GM18907 (cell line): ENCODE results near the gene GPR35.

ENCODE experiments used
- ATAC-seq: cut with Tn5 transposase; IDR thresholded peaks from one replicate; pipeline ENCODE4 v1.9.1; 2021; ENCODE audit warnings: mild to moderate bottlenecking, moderate library complexity; ENCODE audit not compliant: unreplicated experiment

Gene GPR35

GRCh38 chr2:240622531-240623235, 2.6 kb upstream of the GPR35 start:
- no peak for ATAC-seq

- no peak for ATAC-seq
Measured at GRCh38 chr2:240623531-240624010, 1.7 kb upstream of the GPR35 start.

GRCh38 chr2:240624011-240624949, 1.0 kb upstream of the GPR35 start:
- ATAC-seq = no peak

DNA sequence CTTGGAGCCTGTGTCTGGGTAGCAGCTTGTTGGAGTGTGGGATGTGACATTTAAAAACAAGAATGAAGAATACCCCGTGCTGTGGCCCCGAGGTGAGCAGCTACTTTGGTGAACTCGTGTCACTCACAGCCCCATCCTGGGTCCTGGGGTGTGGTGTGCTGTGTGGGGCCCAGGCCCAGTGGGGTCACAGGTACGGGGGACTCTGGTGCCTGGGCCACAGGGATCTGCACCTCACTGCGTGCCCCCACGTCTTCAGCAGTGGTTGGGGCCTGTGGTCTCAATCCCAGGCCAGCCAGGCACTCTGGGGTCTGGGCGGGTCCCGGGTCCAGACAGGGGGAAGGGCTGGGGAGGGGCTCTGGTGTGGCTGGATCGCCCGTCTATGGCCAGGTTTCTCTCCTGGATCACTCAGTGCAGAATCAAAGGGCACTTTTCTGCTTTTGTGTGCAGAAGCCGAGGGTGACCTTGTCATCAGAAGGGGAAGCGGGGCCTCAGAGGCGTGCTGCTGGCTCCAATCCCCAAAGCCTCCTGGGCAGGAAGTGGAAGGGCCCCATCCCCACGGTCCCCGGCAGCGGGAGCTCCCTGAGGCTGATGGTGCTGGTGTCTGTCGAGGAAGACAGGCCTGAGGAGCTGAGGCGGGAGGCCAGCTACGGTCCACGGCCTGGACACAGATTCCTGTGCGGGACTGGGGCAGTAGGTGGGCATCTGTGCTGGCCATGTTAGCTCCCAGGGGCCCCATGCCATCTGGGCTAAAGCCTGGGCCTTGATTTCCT, 1.4 kb downstream of the GPR35 start:
- ATAC-seq = no peak

GRCh38 chr2:240627736-240628506, 2.6 kb downstream of the GPR35 start:
- ATAC-seq = no peak

DNA sequence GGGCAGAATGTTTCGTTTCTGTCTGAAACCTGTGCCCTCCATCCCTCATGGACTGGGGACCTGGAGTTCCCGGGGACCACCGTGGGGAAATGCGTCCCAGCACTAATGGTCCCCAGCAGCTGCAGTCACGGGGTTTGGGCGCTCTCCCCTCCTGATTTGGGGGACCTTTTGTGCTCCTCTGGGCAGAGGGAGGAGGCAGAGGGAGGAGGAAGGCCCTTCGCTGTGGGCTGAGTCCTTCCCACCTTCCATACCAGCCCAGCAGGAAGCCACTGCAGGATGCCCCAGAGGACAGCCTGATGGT, 3.2 kb downstream of the GPR35 start:
- no peak for ATAC-seq

DNA sequence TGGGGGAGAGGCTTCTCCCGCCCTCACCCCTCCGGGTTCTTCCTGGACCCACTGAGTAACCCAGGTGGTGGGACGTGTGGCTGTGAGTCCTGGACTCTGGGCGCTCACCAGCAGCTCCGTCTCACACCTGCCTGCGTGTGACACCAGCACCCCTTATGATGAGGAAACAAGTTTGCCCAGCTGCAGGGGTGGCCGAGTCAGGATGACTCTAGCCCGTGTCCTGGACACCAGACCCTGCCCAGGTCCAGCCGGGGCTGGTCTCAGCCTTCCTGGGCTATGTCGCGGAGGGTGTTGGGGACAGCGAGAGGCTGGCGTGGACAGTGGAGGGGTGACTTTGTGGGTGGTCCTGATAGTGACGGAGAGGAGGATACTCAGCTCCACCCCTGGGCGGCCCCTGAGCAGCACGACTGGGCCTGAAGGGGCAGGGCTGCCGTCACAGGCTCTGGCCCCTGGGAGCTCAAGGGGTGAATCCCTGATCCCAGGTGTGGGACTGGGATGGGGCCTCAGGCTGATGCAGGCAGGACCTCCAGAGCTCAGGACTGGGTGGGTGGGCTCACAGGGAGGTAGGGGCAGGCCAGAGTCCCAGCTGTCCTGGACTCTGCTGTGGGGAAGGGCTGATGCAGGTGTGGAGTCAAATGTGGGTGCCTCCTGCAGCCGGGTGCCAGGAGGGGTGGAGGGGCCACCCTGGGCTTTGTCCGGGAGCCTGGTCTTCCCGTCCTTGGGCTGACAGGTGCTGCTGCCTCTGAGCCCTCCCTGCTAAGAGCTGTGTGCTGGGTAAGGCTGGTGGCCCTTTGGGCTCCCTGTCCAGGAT, 3.7 kb downstream of the GPR35 start:
- ATAC-seq = no peak

DNA sequence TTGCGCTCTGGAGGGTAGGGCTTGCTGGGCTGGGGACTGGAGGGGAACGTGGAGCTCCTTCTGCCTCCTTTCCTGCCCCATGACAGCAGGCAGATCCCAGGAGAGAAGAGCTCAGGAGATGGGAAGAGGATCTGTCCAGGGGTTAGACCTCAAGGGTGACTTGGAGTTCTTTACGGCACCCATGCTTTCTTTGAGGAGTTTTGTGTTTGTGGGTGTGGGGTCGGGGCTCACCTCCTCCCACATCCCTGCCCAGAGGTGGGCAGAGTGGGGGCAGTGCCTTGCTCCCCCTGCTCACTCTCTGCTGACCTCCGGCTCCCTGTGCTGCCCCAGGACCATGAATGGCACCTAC, 4.3 kb downstream of the GPR35 start:
- ATAC-seq = no peak

DNA sequence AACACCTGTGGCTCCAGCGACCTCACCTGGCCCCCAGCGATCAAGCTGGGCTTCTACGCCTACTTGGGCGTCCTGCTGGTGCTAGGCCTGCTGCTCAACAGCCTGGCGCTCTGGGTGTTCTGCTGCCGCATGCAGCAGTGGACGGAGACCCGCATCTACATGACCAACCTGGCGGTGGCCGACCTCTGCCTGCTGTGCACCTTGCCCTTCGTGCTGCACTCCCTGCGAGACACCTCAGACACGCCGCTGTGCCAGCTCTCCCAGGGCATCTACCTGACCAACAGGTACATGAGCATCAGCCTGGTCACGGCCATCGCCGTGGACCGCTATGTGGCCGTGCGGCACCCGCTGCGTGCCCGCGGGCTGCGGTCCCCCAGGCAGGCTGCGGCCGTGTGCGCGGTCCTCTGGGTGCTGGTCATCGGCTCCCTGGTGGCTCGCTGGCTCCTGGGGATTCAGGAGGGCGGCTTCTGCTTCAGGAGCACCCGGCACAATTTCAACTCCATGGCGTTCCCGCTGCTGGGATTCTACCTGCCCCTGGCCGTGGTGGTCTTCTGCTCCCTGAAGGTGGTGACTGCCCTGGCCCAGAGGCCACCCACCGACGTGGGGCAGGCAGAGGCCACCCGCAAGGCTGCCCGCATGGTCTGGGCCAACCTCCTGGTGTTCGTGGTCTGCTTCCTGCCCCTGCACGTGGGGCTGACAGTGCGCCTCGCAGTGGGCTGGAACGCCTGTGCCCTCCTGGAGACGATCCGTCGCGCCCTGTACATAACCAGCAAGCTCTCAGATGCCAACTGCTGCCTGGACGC, 4.9 kb downstream of the GPR35 start:
- ATAC-seq = no peak

GRCh38 chr2:240630771-240631547, 5.7 kb downstream of the GPR35 start:
- ATAC-seq = no peak

DNA sequence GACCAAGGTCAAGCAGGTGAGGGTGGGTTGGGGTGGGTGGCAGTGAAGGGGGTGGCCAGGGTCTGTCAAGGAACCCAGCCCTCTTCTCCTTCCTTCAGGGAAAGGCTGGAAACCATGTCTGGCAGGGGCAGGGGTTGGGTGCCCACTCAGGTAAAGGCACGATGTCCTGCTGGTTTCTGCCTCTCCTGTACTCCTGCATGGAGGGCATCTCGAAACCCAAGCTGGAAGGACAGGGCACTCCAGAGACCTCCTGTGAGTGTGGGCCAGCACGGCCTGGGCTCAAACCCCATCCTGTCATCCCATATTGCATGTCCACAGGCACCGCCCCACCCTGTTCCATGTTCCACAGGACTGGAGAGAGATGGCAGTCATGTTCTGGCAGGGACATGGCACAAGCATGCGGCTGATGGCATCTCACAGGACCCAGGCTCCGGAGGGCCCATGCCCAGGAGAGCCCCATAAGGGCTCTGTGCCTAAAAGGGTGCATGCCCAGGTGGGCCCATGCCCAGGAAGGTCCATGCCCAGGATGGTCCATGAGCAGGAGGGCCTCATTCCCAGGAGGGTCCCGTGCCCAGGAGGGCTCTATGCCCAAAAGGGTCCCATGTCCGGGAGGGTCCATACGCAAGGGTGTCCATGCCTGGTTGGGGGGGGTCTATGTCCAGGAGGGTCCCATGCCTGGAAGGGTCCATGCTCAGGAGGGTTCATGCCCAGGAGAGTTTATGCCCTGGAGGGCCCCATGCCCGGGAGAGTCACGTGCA, 6.4 kb downstream of the GPR35 start:
- no peak for ATAC-seq

DNA sequence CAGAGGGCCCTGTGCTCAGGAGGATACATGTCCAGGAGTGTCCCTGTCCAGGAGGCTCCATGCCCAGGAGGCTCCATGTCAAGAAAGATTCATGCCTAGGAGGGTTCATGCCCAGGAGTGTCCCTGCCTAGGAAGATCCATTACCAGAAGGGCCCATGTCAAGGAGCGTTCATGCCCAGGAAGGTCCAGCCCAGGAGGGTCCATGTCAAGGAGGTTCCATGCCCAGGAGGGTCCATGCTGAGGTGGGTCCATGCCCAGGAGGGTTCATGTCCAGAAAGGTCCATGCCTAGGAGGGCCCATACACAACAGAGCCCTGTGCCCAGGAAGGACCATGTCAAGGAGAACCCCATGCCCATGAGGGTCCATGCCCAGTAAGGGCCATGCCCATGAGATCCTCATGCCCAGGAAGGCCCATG, 7.0 kb downstream of the GPR35 start:
- ATAC-seq = no peak

DNA sequence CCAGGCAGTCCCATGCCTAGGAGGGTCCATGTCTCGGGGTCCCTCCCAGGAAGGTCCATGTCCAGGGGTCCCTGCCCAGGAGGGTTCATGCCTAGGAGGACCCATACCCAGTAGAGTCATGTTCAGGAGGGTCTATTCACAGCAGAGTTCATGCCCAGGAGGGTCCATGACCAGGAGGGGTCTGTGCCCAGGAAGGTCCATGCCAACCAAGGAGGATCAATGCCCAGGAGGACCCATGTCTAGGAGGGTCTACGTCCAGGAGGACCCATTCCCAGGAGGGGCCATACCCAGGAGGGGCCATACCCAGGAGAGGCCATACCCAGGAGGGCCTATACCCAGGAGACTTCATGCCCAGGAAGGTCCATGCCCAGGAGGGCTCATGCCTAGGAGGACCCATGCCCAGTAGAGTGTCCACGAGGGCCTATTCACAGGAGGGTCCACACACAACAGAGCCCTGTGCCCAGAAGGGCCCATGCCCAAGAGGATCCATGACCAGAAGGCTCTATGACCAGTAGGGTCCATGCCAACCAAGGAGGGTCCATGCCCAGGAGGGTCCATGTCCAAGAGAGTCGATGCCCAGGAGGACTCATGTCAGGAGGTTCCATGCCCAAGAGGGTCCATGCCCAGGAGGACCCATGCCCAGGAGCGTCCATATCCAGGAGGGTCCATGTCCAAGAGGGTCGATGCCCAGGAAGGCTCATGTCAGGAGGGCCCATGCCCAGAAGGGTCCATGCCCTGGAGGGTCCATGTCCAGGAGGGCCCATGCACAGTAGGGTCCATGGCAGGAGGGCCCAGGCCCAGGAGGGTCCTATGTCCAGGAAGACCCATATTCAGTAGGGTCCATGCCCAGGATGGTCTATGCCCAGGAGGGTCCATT, 10.1 kb downstream of the GPR35 start:
- no peak for ATAC-seq

DNA sequence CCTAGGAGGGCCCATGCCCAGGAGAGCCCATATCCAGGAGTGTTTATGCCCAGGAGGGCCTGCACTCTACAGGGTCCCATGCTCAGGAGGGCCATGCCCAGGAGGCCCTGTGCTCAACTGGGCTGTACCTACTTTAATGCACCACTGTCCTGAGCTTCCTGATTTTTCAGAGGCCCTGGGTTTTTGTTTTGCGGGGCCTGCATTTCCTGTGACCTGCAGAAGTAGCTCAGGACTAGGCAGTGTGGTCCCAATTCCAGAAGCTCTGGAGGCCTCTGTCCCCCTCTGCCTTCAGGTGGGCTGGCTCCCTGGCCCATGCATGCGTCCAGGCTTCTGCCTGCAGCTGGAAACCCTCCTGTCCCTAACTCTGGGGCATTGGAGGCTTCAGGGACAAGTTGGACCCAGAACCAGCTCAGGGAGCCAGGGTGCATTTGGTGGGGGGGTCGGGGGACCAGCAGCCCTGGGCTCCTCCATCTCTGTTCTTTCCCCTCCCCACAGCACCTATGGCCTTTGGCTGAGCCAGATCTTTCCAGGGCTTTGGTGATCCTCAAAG, 10.8 kb downstream of the GPR35 start:
- no peak for ATAC-seq

DNA sequence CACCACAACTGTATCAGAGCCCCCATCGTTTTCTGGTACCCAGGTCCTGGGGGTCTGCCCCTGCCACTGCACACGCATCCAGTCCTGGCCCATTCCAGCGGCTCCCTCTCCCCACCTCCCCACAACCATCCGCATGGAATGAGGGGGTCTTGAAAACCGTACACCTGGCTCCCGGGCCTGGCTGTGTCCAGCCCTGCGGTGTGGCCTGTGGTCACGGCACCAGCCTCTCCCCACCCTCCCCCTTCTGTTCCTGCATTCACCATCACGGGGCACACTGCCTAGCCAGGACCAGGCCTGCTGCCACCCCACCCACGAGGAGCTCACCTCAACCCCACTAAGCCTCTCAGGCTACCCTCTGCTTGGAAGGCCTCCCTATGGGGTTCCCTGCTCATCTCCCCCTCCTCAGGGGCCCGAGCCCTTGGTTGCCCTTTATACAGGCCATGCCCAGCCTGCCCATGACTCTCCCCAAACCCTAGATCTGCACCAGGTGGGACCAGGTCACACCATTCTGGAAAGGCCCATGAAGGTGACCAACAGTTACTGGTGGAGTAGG, 11.4 kb downstream of the GPR35 start:
- no peak for ATAC-seq
